K562 (cell line): Measurements from ENCODE around the gene CNOT10. TPM values are rescaled to one million over a fixed set of nuclear protein-coding genes. Genes with fewer than 3 reads are reported as not detected.

ENCODE experiments used
- ATAC-seq: fragments of 200-7000 bp; cut with Tn5 transposase; 3 replicates; pipeline ENCODE4 v1.9.1; 2020; ENCODE audit warnings: moderate library complexity
- BruUV-seq: library from RNA; stranded (reverse); fragments of 400-500 nt; replicated peaks from 2 replicates; lab custom pipeline; 2021; lab: Mats Ljungman, UMichigan
- CTCF ChIA-PET: fragments of 300-600 bp; formaldehyde crosslinking; extraction: SDS; loops from one replicate; lab custom pipeline; 2021; ENCODE audit warnings: low intra/inter-chr PET ratio; lab: Yijun Ruan, JAX
- POLR2A ChIA-PET: fragments of 300-600, 350-650 bp; sonication (Branson Sonifier 250); formaldehyde crosslinking; extraction: SDS; loops from one replicate; lab custom pipeline; 2021; ENCODE audit warnings: antibody characterized with exemption, inconsistent platforms; lab: Yijun Ruan, JAX
- DNase-seq, 4 experiments: peaks; one replicate each; pipeline versions ENCODE4 v3.0.0 to v3.0.0-alpha.2; 2011 to 2018; ENCODE audit warnings: low spot score in 3 of 4, mixed read lengths in 3 of 4; ENCODE audit errors: extremely low read depth in 1 of 4
- FAIRE-seq: peaks from 2 replicates; lab custom pipeline; 2011; peaks lifted over from hg19 to GRCh38; lab: Jason Lieb, UNC
- H2AFZ ChIP-seq: 2 replicates; pipeline ENCODE4 v1.6.0; 2011; ENCODE audit warnings: low read depth, low read length, control low read depth, inconsistent platforms
- H3K27ac ChIP-seq: fragments of 200-600 bp; 3 replicates; pipeline ENCODE4 v1.8.0; 2011; ENCODE audit warnings: low read depth, mild to moderate bottlenecking, control low read depth, inconsistent platforms, low read length, moderate library complexity, mixed read lengths; ENCODE audit errors: extremely low read depth
- H3K27me3 ChIP-seq, 2 experiments: fragments of 300-600 bp in 1 of 2; 2 replicates in 1 of 2; 3 replicates in 1 of 2; pipeline versions ENCODE4 v1.6.0 to v1.8.0; 2011; ENCODE audit warnings: inconsistent platforms in 2 of 2, low read length in 2 of 2, mild to moderate bottlenecking in 1 of 2, mixed read lengths in 1 of 2, moderate library complexity in 1 of 2; ENCODE audit not compliant: control insufficient read depth in 2 of 2, insufficient read depth in 2 of 2
- H3K36me3 ChIP-seq: fragments of 300-600 bp; 3 replicates; pipeline ENCODE4 v1.8.0; 2011; ENCODE audit warnings: mild to moderate bottlenecking, low read length, inconsistent platforms; ENCODE audit not compliant: control insufficient read depth, insufficient read depth
- H3K4me1 ChIP-seq, 2 experiments: fragments of 200-600 bp in 1 of 2; replicated peaks in 1 of 2; 2 replicates in 1 of 2; 3 replicates in 1 of 2; pipeline versions ENCODE4 v1.5.1 to v1.8.0; 2011; ENCODE audit warnings: inconsistent platforms in 2 of 2, low read length in 2 of 2, mild to moderate bottlenecking in 1 of 2, mixed read lengths in 1 of 2, moderate library complexity in 1 of 2; ENCODE audit not compliant: control insufficient read depth in 2 of 2, insufficient read depth in 2 of 2
- H3K4me2 ChIP-seq: 2 replicates; pipeline ENCODE4 v1.6.1; 2011; ENCODE audit warnings: low read length, control low read depth, inconsistent platforms, mixed read lengths; ENCODE audit not compliant: insufficient read depth
- H3K4me3 ChIP-seq: fragments of 200-600 bp; sonication (generic), shearing (Covaris generic); 2 replicates; pipeline ENCODE4 v1.5.1; 2016; ENCODE audit warnings: control low read depth, inconsistent platforms
- H3K79me2 ChIP-seq: fragments of 200-600 bp; 3 replicates; pipeline ENCODE4 v1.8.0; 2011; ENCODE audit warnings: low read length, inconsistent platforms; ENCODE audit not compliant: control insufficient read depth, insufficient read depth
- H3K9ac ChIP-seq, 2 experiments: 2 replicates each; pipeline versions ENCODE4 v1.6.0 to v1.6.1; 2011; ENCODE audit warnings: low read depth in 2 of 2, low read length in 2 of 2, control low read depth in 1 of 2, inconsistent platforms in 1 of 2, mild to moderate bottlenecking in 1 of 2, mixed read lengths in 1 of 2; ENCODE audit not compliant: insufficient read depth in 1 of 2
- H3K9me1 ChIP-seq: one replicate; pipeline ENCODE4 v1.6.0; 2011; ENCODE audit warnings: inconsistent platforms, mild to moderate bottlenecking, low read length, moderate library complexity; ENCODE audit not compliant: control insufficient read depth, insufficient read depth
- H3K9me3 ChIP-seq: replicated peaks from 2 replicates; pipeline ENCODE4 v1.5.1; 2011; ENCODE audit warnings: low read depth, low read length, inconsistent platforms; ENCODE audit not compliant: control insufficient read depth, insufficient read depth
- H4K20me1 ChIP-seq: replicated peaks from 2 replicates; pipeline ENCODE4 v1.6.1; 2011; ENCODE audit warnings: low read length, inconsistent platforms, mixed read lengths; ENCODE audit not compliant: control insufficient read depth, insufficient read depth
- DNMT1 ChIP-seq: fragments of 450-650 bp; IDR thresholded peaks from 2 replicates; pipeline ENCODE4 v1.6.1; 2016; ENCODE audit warnings: antibody characterized with exemption, mild to moderate bottlenecking
- HSF4 ChIP-seq: fragments of 250-450 bp; sonication (Bioruptor Pico); IDR thresholded peaks from 2 replicates; pipeline ENCODE4 v2.1.2; 2022; ENCODE audit warnings: mild to moderate bottlenecking, moderate library complexity, borderline replicate concordance
- KDM1A ChIP-seq, 2 experiments: fragments of 450-650 bp; IDR thresholded peaks; 2 replicates each; pipeline ENCODE4 v1.6.1; 2016; ENCODE audit warnings: mild to moderate bottlenecking in 2 of 2
- ZFP1 ChIP-seq: fragments of 450-650 bp; formaldehyde crosslinking; IDR thresholded peaks from 2 replicates; pipeline ENCODE4 v1.4.0; 2020; ENCODE audit warnings: mild to moderate bottlenecking, mixed read lengths
- ZNF253 ChIP-seq: fragments of 250-450 bp; sonication (Bioruptor Pico); conservative IDR thresholded peaks from 2 replicates; pipeline ENCODE4 v1.6.1; 2021; ENCODE audit warnings: mild to moderate bottlenecking
- WGBS: fragments of 100-300 bp; shearing (Covaris generic); methylation state at CpG from one replicate; pipeline ENCODE4 v1.1.6; 2016; ENCODE audit warnings: low coverage, mixed read lengths; ENCODE audit not compliant: insufficient coverage; ENCODE audit errors: missing lambda C conversion rate; 5-methylcytosine and 5-hydroxymethylcytosine counted together
- in situ Hi-C: fragments of 300-500 bp; cut with MboI; formaldehyde crosslinking; loops from 4 replicates; pipeline ENCODE4 v1.15.0; 2018; ENCODE audit warnings: inconsistent platforms, mixed read lengths
- intact Hi-C: fragments of 100-400 bp; cut with micrococcal nuclease; formaldehyde crosslinking; loops from 2 replicates; pipeline ENCODE4 v1.14.2; 2022
- polyA plus RNA-seq, 8 experiments: library from polyadenylated mRNA; depleted of rRNA in 4 of 8; stranded (reverse) in 5 of 8; unstranded in 3 of 8; fragments of >200 nt; fragmentation: Nextera tagmentation in 2 of 8; fragmentation: Illumina TruSeq in 1 of 8; extraction: Ambion mirVana in 2 of 8; extraction: Trizol in 1 of 8; gene quantifications; 2 replicates each; pipeline versions ENCODE4 v1.2.1 to v1.2.3, GENCODE V29; 2011 to 2014; ENCODE audit warnings: inconsistent platforms in 1 of 8, missing spikeins in 1 of 8
- total RNA-seq, 7 experiments: library from RNA; depleted of rRNA in 6 of 7; stranded (reverse); fragments of >200 nt in 6 of 7; fragmentation: Illumina TruSeq in 2 of 7; extraction: Trizol in 2 of 7; gene quantifications; 2 replicates each; pipeline versions ENCODE4 v1.2.1 to v1.2.3, GENCODE V29; 2011 to 2021; ENCODE audit warnings: low replicate concordance in 1 of 7
- TF ChIP-seq, protein P1 (sequence below): fragments of 250-450 bp; sonication (Bioruptor Pico); IDR thresholded peaks from 2 replicates; pipeline ENCODE4 v1.8.0; 2021; ENCODE audit warnings: moderate library complexity, mild to moderate bottlenecking, inconsistent platforms

Gene CNOT10
- total and polyA plus RNA-seq, 9 of the 15 experiments (the other 6 are each of a cell fraction or from before 2014, with no cell fraction given): 35.7 to 114 (median 81.9) TPM

DNA sequence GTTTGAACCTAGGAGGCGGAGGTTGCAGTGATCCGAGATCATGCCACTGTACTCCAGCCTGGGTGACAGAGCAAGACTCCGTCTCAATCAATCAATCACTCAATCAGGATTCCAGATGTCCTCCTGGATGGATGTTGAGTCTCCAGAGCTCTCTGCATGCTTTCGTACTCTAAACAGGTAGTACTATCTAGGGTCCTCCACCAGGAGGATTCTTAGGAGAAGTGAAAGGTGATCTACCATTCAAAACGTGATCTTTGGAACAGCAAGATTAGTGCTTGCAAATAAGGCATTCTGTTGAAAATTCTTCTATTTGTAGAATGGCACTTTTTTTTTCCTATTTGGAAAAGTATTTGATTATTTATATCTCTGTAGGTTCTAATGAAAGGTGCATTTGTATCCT lies 34.3 kb downstream of the CNOT10 start:
- no TSS peak for BruUV-seq
- in situ Hi-C loops: no loop called here
- H3K27me3 ChIP-seq: no peaks in the 10 kb centered on the region
- H3K4me2 ChIP-seq: no peak overlapping the region
- H3K36me3 ChIP-seq: peaks cover 82% of the 10 kb centered on the region
- no peak for FAIRE-seq
- intact Hi-C loops: no loop called here
- H3K9ac ChIP-seq: no peak overlapping the region
- H4K20me1 ChIP-seq: no peaks in the 10 kb centered on the region
- ChIA-PET POLR2A (interaction anchor here (1.1 to 2.0 kb wide), 2 partner anchors 11 to 50 kb away, joined by 3 to 11 read pairs; no protein-coding TSS in a partner anchor), CTCF (no interaction called here)
- H3K9me3 ChIP-seq: no peaks in the 10 kb centered on the region
- H3K79me2 ChIP-seq: no peaks in the 10 kb centered on the region
- no peak for DNase-seq
- no peaks in the 10 kb centered on the region for H3K9me1 ChIP-seq
- H3K4me3 ChIP-seq: no peak overlapping the region
- no peak overlapping the region for H3K27ac ChIP-seq
- no peaks in the 10 kb centered on the region for H3K4me1 ChIP-seq
- WGBS: 89% methylated on average over 5 of the region's 5 CpGs
- no peak for TF ChIP-seq KDM1A (IDR thresholded peaks at IDR 0.05)
- no peak for TF ChIP-seq ZNF253 (CRISPR knock-in tag)
- TF ChIP-seq HSF4: no peak
- TF ChIP-seq, protein P1, sequence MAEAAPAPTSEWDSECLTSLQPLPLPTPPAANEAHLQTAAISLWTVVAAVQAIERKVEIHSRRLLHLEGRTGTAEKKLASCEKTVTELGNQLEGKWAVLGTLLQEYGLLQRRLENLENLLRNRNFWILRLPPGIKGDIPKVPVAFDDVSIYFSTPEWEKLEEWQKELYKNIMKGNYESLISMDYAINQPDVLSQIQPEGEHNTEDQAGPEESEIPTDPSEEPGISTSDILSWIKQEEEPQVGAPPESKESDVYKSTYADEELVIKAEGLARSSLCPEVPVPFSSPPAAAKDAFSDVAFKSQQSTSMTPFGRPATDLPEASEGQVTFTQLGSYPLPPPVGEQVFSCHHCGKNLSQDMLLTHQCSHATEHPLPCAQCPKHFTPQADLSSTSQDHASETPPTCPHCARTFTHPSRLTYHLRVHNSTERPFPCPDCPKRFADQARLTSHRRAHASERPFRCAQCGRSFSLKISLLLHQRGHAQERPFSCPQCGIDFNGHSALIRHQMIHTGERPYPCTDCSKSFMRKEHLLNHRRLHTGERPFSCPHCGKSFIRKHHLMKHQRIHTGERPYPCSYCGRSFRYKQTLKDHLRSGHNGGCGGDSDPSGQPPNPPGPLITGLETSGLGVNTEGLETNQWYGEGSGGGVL (CRISPR knock-in tag): no peak
- TF ChIP-seq DNMT1: no peak
- no peak for TF ChIP-seq ZFP1 (CRISPR knock-in tag)
- TF ChIP-seq, all 486 proteins: peak for 0
- no peak overlapping the region for H2AFZ ChIP-seq
- no peak for ATAC-seq
